ENCODE data around the gene PSMB3. TPM values are rescaled to one million over a fixed set of nuclear protein-coding genes. Genes with fewer than 3 reads are reported as not detected.

The PSMB3 gene
- total RNA-seq, 1 donor from 2014 or later = 175 TPM

GRCh38 chr17:38751808-38752307, 683 bp upstream of the PSMB3 start:
- Mint-ChIP-seq H3K9me3 (ENCODE audit: unreplicated experiment) (no peaks in the 10 kb centered on the region), H3K27ac (ENCODE audit: unreplicated experiment) (peak overlapping the region; percentile 96), H3K27me3 (ENCODE audit: unreplicated experiment) (peaks cover 12% of the 10 kb centered on the region), H3K4me3 (ENCODE audit: unreplicated experiment) (peak overlapping the region; percentile 98), H3K36me3 (ENCODE audit: low read depth, unreplicated experiment) (peaks cover 20% of the 10 kb centered on the region), H3K4me1 (ENCODE audit: unreplicated experiment) (peaks cover 36% of the 10 kb centered on the region)
- no peak for TF ChIP-seq CTCF (IDR thresholded peaks at IDR 0.05; ENCODE audit: unreplicated experiment)
- DNase-seq (ENCODE audit: low spot score) = peak; percentile 85

DNA sequence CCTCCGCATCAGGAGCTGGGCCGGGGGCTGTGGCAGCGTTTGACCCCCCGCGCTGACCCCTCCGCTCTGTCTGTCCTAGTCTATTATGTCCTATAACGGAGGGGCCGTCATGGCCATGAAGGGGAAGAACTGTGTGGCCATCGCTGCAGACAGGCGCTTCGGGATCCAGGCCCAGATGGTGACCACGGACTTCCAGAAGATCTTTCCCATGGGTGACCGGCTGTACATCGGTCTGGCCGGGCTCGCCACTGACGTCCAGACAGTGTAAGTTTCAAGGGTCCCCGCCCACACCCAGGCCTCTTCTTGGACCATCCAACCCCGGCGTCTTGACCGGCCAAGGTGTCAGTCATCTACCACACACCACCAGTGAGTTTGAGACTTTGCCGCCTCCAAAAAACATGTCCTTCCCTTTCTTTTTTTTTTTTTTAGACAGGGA, 548 bp downstream of the PSMB3 start:
- Mint-ChIP-seq H3K27ac (ENCODE audit: unreplicated experiment) (peak overlapping the region; percentile 96), H3K27me3 (ENCODE audit: unreplicated experiment) (peaks cover 12% of the 10 kb centered on the region)

GRCh38 chr17:38761612-38762011, 9.1 kb downstream of the PSMB3 start:
- H3K4me1 Mint-ChIP-seq (ENCODE audit: unreplicated experiment) = peaks cover 5% of the 10 kb centered on the region
- H3K36me3 Mint-ChIP-seq (ENCODE audit: low read depth, unreplicated experiment) = peaks cover 33% of the 10 kb centered on the region
- peak; percentile 38 for TF ChIP-seq CTCF (IDR thresholded peaks at IDR 0.05; ENCODE audit: unreplicated experiment)
- peak overlapping the region; percentile 44 for H3K4me3 Mint-ChIP-seq (ENCODE audit: unreplicated experiment)
- peaks cover 2% of the 10 kb centered on the region for H3K27me3 Mint-ChIP-seq (ENCODE audit: unreplicated experiment)
- H3K9me3 Mint-ChIP-seq (ENCODE audit: unreplicated experiment) = no peaks in the 10 kb centered on the region
- peak; percentile 63 for DNase-seq (ENCODE audit: low spot score)
- H3K27ac Mint-ChIP-seq (ENCODE audit: unreplicated experiment) = no peak overlapping the region

More for the DNA sequence above, 548 bp downstream of the PSMB3 start:
- peaks cover 20% of the 10 kb centered on the region for H3K36me3 Mint-ChIP-seq (ENCODE audit: low read depth, unreplicated experiment)
- no peaks in the 10 kb centered on the region for H3K9me3 Mint-ChIP-seq (ENCODE audit: unreplicated experiment)
- DNase-seq (ENCODE audit: low spot score) = no peak
- peaks cover 35% of the 10 kb centered on the region for H3K4me1 Mint-ChIP-seq (ENCODE audit: unreplicated experiment)
- no peak for TF ChIP-seq CTCF (IDR thresholded peaks at IDR 0.05; ENCODE audit: unreplicated experiment)
- H3K4me3 Mint-ChIP-seq (ENCODE audit: unreplicated experiment) = peak overlapping the region; percentile 98

DNA sequence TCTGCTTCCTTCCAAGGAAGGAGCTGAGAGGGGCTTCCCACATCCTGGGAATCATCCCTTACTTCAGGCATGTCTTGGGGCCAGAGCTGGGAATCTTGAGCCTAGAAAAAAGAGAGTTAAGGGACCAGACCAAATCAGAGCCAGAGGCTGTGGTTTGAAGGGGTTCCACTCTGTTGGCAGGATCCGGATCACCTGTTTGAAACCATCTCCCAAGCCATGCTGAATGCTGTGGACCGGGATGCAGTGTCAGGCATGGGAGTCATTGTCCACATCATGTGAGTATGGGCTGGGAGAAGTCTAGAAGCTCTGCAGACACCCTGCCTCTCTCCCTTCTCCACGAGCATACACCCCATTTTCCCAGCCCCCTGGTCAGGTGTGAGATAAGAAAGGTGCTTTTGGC, 9.7 kb downstream of the PSMB3 start:
- Mint-ChIP-seq H3K9me3 (ENCODE audit: unreplicated experiment) (no peaks in the 10 kb centered on the region), H3K4me3 (ENCODE audit: unreplicated experiment) (no peak overlapping the region), H3K27ac (ENCODE audit: unreplicated experiment) (no peak overlapping the region), H3K27me3 (ENCODE audit: unreplicated experiment) (peaks cover 2% of the 10 kb centered on the region), H3K36me3 (ENCODE audit: low read depth, unreplicated experiment) (peaks cover 38% of the 10 kb centered on the region), H3K4me1 (ENCODE audit: unreplicated experiment) (peaks cover 5% of the 10 kb centered on the region)
- TF ChIP-seq CTCF (IDR thresholded peaks at IDR 0.05; ENCODE audit: unreplicated experiment) = no peak
- no peak for DNase-seq (ENCODE audit: low spot score)

DNA sequence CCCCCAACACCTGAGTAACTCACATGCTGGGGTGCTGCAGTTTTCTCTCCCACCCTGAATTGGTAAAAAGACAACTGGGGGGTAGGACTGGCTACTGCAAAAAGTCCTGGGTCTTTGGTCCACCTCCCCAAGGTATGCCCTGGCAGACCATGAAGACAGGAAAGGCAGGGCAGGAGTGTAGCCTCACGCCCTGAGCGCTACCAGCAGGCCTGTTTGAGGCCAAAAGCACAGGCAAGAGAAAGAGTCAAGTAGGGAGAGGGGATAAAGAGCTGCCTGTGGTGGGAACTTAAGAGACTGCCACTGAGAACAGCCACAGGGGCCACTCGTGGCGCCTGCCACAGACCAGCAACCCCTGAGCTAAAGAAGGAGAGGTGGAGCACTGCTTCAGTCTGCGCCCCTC, 13.8 kb downstream of the PSMB3 start:
- H3K36me3 Mint-ChIP-seq (ENCODE audit: low read depth, unreplicated experiment) = peaks cover 50% of the 10 kb centered on the region
- H3K27ac Mint-ChIP-seq (ENCODE audit: unreplicated experiment) = no peak overlapping the region
- peaks cover 2% of the 10 kb centered on the region for H3K27me3 Mint-ChIP-seq (ENCODE audit: unreplicated experiment)
- TF ChIP-seq CTCF (IDR thresholded peaks at IDR 0.05; ENCODE audit: unreplicated experiment) = no peak
- no peak overlapping the region for H3K4me3 Mint-ChIP-seq (ENCODE audit: unreplicated experiment)
- no peaks in the 10 kb centered on the region for H3K9me3 Mint-ChIP-seq (ENCODE audit: unreplicated experiment)
- no peak for DNase-seq (ENCODE audit: low spot score)
- peaks cover 7% of the 10 kb centered on the region for H3K4me1 Mint-ChIP-seq (ENCODE audit: unreplicated experiment)
